Immature natural killer cell (primary cell): ENCODE results near the gene MED12L. TPM values are rescaled to one million over a fixed set of nuclear protein-coding genes. Genes with fewer than 3 reads are reported as not detected.

ENCODE experiments used
- polyA plus RNA-seq, 3 donors: library from polyadenylated mRNA; unstranded; fragments of 300-500 nt; fragmentation: Illumina TruSeq; gene quantifications; one replicate each; pipeline ENCODE4 v1.2.3, GENCODE V29; 2021

The MED12L gene
- polyA plus RNA-seq, 3 donors from 2014 or later, result 0.18 TPM; not detected in 2

Other genes with a start within 250 kb of the MED12L start
- not detected for gene MINDY4B, start 180.2 kb upstream of the MED12L start, polyA plus RNA-seq
- not detected for gene CLRN1, start 112.9 kb upstream of the MED12L start, polyA plus RNA-seq
- 10 to 100 TPM in 2 of 3 donors, 1 to 10 TPM in 1; 9.3 to 16.5 (median 13.5) TPM for gene GPR171, start 117.6 kb downstream of the MED12L start, polyA plus RNA-seq
- 1 to 10 TPM; 1.2 to 2.8 (median 1.5) TPM for gene P2RY14, start 192.9 kb downstream of the MED12L start, polyA plus RNA-seq
- gene GPR87, start 231.2 kb downstream of the MED12L start, polyA plus RNA-seq, result not detected
- under 1 TPM in 2 of 3 donors, not detected in 1; 0.18 to 0.50 TPM for gene P2RY13, start 243.9 kb downstream of the MED12L start, polyA plus RNA-seq